Measurements from ENCODE around the gene LNP1. TPM values are rescaled to one million over a fixed set of nuclear protein-coding genes. Genes with fewer than 3 reads are reported as not detected.
"Not testable (repeated sequence)": the region's sequence is repeated elsewhere in the genome, so short reads cannot be mapped to it uniquely, and the experiment has no call there.

LNP1 gene, protein sequence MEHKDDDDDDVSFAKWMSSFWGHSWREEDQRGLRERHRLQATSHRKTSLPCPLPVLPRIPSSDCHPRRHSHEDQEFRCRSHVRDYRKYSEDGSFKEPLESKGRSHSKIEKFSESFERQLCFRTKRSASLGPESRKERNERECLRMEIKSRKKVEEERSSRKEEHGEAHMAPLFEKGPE
- total RNA-seq: 1 to 10 TPM; 1.9 to 2.4 TPM

DNA sequence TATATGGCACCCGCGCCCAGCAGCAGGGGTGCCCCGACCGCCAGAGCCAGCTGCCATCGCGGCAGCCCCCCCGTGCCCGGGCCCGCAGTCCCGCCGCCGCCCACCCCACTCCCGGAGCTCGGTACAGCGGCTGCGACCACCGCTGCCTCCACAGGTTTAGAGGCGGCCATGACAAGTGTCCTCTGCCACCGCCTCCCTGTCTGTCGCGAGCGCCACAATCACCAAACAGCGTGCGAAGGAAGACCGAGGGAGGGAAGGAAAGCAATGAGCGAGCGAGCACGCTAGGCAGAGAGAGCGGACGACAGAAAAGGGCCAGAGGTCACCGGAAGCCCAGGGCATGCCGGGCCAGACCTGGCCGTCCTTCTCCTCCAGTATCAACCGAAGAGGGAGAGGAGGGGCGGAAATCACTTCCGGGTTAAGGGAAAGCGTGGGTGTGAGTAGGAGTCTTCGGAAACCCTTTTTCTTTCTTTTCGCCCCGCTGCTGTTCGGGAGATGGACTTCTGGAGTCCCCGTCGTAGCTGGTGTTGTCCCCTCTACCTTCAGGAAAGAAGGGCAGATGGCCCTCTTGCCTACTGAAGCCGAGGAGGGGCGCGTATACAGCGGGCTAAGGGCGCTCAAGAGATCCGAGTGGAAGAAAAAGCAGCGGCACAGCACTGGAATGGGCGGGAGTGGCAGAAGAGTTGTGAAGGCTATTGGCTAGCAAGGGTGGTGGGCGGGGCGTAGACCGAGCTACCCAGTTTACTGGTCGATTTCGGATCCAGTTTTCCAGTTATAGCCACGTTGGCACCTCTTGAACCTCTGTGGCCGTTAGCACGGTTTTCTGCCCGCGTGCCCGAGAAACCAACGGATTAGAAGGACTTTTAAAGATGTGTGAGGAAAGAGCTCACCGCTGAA lies at the start of gene LNP1, which contains the start of gene TOMM70:
TSS of gene LNP1 (plus strand) at position 760 of the 894 bp plus-strand sequence. CDS start 28,191 bp downstream, outside the sequence.
TSS of gene TOMM70 (minus strand) at position 310 of the 894 bp plus-strand sequence. CDS start at position 170, 140 bp downstream.
- POLR2A ChIA-PET: interaction anchor here (0.8 to 4.5 kb wide), 42 partner anchors 9 to 1878 kb away, joined by 3 to 44 read pairs (median 5); partner anchors contain the start of genes CLDND1, CMSS1, NIT2 and TBC1D23
- Mint-ChIP-seq H3K4me1 (peaks cover 66% of the 10 kb centered on the region), H3K4me3 (peak within 1 kb of the TSS; percentile 90), H3K27me3 (no peaks in the 10 kb centered on the region), H3K27ac (peak within 1 kb of the TSS; percentile 97), H3K9me3 (peaks cover 5% of the 10 kb centered on the region), H3K36me3 (ENCODE audit: low read depth) (peaks cover 20% of the 10 kb centered on the region)
- peak; percentile 95 for DNase-seq
- CTCF ChIA-PET: interaction anchor here (1.0 to 2.5 kb wide), 4 partner anchors 14 to 84 kb away, joined by 3 to 15 read pairs (median 4); partner anchors contain the start of gene NIT2

DNA sequence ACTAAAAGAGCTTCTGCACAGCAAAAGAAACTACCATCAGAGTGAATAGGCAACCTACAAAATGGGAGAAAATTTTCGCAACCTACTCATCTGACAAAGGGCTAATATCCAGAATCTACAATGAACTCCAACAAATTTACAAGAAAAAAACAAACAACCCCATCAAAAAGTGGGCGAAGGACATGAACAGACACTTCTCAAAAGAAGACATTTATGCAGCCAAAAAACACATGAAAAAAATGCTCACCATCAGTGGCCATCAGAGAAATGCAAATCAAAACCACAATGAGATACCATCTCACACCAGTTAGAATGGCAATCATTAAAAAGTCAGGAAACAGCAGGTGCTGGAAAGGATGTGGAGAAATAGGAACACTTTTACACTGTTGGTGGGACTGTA lies 49.6 kb upstream of the LNP1 start:
- POLR2A ChIA-PET, H3K27ac Mint-ChIP-seq, H3K4me3 Mint-ChIP-seq: not testable (repeated sequence)

DNA sequence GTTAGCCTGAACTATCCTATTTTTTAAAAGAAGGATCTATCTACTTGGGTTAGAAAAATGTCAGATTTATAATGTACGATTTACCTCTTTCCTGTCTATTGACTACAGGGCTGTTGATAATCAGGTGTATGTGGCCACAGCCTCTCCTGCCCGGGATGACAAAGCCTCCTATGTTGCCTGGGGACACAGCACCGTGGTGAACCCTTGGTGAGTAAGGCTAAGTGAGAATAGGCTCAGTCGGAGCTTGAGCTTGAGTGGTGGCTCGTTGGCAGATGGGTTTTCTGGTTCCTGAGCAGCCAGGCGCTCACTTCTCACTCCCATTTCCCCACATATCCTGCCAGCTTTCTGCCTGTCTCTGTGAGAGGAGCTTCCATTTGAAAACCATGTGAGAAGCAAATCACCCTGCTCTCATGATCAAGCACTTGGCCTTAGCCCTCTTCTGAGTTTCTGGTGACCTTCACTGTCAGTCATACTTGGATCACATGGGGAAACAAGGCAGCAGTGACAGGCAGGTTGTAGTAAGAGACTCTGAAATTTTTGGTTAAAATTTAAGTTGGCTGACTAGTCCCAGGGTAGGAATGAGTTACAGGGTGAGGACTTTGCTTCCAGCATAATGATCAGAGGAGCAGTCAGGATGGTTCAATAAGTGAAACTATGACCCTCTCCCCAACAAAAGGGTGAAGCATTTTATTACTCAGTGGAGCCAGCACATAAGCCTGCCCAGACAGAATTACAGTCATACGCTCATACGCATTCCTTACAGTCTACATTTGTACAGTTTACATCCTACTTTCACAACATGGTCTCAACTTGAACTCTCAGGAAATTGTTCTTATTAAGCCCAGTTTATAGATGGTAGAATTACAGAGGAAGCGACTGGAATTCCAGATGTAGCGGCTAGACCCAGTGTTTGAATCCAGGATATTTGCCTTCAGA lies 48.8 kb upstream of the LNP1 start:
- ChIA-PET CTCF (no interaction called here), POLR2A (interaction anchor here (0.6 kb wide), 1 partner anchor 152 kb away, joined by 3 read pairs; no protein-coding TSS in a partner anchor)
- Mint-ChIP-seq H3K27ac (no peak overlapping the region), H3K4me1 (no peaks in the 10 kb centered on the region), H3K4me3 (no peak overlapping the region), H3K27me3 (no peaks in the 10 kb centered on the region), H3K36me3 (ENCODE audit: low read depth) (peaks cover 54% of the 10 kb centered on the region), H3K9me3 (no peaks in the 10 kb centered on the region)
- no peak for DNase-seq

More for the DNA sequence above, 49.6 kb upstream of the LNP1 start:
- H3K9me3 Mint-ChIP-seq, CTCF ChIA-PET, DNase-seq, H3K27me3 Mint-ChIP-seq, H3K4me1 Mint-ChIP-seq: not testable (repeated sequence)
- H3K36me3 Mint-ChIP-seq (ENCODE audit: low read depth): peaks cover 57% of the 10 kb centered on the region

DNA sequence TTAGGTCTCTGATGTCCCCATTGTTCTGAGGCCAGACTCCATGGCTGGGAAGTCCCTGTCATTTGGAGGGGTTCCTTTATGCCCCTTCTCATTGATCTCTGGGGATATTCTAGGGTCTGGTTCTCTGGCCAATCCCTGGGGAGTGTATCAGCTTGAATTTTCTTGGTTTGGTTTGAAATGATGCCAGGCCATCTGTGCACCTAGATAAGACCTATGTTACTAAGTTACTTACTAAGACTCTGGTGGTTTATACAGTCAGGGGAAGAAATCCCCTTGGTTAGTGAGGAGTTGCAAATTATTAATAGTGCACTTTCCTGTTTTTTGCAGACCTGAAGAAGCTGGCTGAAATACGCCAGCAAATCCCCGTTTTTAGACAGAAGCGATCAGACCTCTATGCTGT lies 46.5 kb upstream of the LNP1 start:
- Mint-ChIP-seq H3K36me3 (ENCODE audit: low read depth) (peaks cover 46% of the 10 kb centered on the region), H3K4me1 (no peaks in the 10 kb centered on the region), H3K4me3 (no peak overlapping the region), H3K27me3 (no peaks in the 10 kb centered on the region), H3K9me3 (no peaks in the 10 kb centered on the region), H3K27ac (no peak overlapping the region)
- POLR2A ChIA-PET: interaction anchor here (1.0 to 3.1 kb wide), 3 partner anchors 9 to 47 kb away, joined by 3 to 11 read pairs (median 3); partner anchors contain the start of gene LNP1
- CTCF ChIA-PET: interaction anchor here (0.8 kb wide), 1 partner anchor 11 kb away, joined by 3 read pairs; no protein-coding TSS in a partner anchor
- no peak for DNase-seq

DNA sequence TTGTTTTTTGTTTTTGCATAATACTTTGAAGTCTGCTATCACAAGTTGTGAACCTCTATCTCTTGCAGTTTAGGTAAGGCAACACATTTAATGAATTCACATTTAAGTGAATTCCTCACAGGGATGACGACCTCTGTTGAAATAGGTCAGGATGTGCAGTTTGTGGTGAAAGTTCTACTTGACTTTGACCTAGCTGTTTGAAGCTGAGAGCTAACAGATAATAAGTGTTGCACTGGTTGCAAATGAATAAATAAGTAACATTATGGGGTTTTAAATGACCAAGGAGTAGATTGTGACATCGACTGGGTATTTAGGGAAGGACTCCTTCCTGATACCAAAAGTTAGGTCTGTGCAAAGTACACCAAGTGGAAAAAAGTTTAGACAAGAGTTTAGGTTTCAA lies 42.9 kb upstream of the LNP1 start:
- DNase-seq: no peak
- Mint-ChIP-seq H3K27ac (no peak overlapping the region), H3K4me1 (no peaks in the 10 kb centered on the region), H3K4me3 (no peak overlapping the region), H3K36me3 (ENCODE audit: low read depth) (peaks cover 39% of the 10 kb centered on the region), H3K27me3 (no peaks in the 10 kb centered on the region), H3K9me3 (peaks cover 3% of the 10 kb centered on the region)
- ChIA-PET POLR2A (no interaction called here), CTCF (interaction anchor here (0.5 to 0.6 kb wide), 2 partner anchors 44 to 173 kb away, joined by 3 to 5 read pairs; no protein-coding TSS in a partner anchor)

DNA sequence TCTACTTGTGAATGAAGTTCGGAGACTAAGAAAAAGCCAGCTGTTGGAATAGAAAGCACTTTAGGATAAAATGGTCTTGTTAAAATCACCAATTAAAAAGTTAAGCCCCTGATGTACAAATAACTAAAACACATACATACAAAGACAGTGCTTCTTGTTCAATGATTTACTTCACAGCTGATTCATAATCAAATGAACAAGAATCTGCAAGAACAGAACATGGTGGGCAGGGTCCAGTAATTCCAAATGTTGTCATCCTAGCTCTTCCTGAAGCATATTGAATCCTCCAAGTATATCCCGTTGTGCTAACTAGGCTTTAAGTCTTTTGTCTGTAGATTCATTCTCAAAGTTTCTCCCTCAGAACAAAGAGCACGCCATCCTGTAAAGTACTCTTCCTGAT lies 42.3 kb upstream of the LNP1 start:
- Mint-ChIP-seq H3K9me3 (peaks cover 3% of the 10 kb centered on the region), H3K4me3 (no peak overlapping the region), H3K27ac (no peak overlapping the region), H3K36me3 (ENCODE audit: low read depth) (peaks cover 45% of the 10 kb centered on the region), H3K27me3 (no peaks in the 10 kb centered on the region), H3K4me1 (no peaks in the 10 kb centered on the region)
- POLR2A ChIA-PET: interaction anchor here (0.9 kb wide), 1 partner anchor 42 kb away, joined by 3 read pairs; the partner anchor contains the start of genes LNP1 and TOMM70
- no peak for DNase-seq
- CTCF ChIA-PET: interaction anchor here (0.5 to 0.8 kb wide), 2 partner anchors 44 to 231 kb away, joined by 3 read pairs; no protein-coding TSS in a partner anchor

DNA sequence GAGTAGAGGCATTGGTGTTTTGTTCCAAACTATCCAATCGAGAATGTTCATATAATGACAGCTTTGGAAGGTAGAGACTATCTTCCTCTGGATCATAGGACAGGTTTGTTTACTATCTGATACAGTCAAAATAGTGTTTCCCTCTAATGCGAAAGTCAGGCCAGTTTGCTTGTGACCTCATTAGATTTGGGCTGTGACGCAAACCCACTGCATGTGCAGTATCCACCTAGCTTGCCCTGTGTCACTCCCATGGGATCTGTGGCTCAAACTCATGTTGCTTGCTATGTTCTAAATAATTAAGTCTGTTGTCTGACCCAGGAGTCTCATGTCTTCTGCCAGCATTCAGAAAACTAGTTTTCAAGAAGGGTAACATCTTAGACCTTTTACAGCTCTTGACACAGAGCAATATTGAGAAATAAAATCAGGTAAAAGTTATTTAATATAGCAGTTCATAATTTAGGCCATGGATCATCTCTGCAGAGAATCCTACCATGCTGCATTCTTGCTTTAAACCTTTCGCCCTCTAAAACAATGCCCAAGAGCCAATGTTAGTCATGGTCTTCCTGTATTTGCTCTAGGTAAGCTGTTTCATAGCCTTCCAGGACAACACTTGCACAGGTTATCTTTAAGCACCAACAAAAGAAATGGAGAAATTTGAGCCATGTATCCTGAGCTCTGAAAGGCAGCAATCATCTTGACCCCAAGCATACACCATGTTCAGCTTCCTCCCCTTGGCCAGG lies 40.4 kb upstream of the LNP1 start:
- ChIA-PET POLR2A (interaction anchor here (0.7 to 1.7 kb wide), 2 partner anchors 9 to 40 kb away, joined by 4 to 6 read pairs; partner anchors contain the start of gene TOMM70), CTCF (interaction anchor here (0.6 kb wide), 1 partner anchor 130 kb away, joined by 5 read pairs; no protein-coding TSS in a partner anchor)
- no peak overlapping the region for H3K27ac Mint-ChIP-seq
- H3K9me3 Mint-ChIP-seq: peaks cover 3% of the 10 kb centered on the region
- peaks cover 50% of the 10 kb centered on the region for H3K36me3 Mint-ChIP-seq (ENCODE audit: low read depth)
- DNase-seq: no peak
- no peaks in the 10 kb centered on the region for H3K4me1 Mint-ChIP-seq
- H3K27me3 Mint-ChIP-seq: no peaks in the 10 kb centered on the region
- H3K4me3 Mint-ChIP-seq: no peak overlapping the region

DNA sequence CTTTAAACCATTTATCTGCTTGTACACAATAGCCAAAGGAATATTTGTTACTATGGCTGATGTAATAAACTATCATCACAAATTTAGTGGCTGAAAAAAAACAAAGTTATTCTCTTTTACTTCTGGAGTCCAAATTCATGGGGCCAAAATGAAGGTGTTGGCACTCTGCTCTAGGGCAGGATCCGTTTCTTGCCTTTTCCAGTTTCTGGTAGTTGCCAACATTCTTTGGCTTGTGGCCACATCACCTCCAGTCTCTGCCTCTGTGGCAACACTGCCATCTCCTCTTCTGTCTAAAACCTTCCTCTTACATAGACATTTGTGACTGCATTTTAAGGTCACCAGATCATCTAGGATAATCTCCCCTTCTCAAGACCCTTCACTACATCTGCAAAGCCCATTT lies 39.4 kb upstream of the LNP1 start:
- no peak overlapping the region for H3K27ac Mint-ChIP-seq
- peaks cover 3% of the 10 kb centered on the region for H3K9me3 Mint-ChIP-seq
- ChIA-PET POLR2A (no interaction called here), CTCF (no interaction called here)
- no peaks in the 10 kb centered on the region for H3K27me3 Mint-ChIP-seq
- peaks cover 53% of the 10 kb centered on the region for H3K36me3 Mint-ChIP-seq (ENCODE audit: low read depth)
- no peaks in the 10 kb centered on the region for H3K4me1 Mint-ChIP-seq
- DNase-seq: no peak
- no peak overlapping the region for H3K4me3 Mint-ChIP-seq

DNA sequence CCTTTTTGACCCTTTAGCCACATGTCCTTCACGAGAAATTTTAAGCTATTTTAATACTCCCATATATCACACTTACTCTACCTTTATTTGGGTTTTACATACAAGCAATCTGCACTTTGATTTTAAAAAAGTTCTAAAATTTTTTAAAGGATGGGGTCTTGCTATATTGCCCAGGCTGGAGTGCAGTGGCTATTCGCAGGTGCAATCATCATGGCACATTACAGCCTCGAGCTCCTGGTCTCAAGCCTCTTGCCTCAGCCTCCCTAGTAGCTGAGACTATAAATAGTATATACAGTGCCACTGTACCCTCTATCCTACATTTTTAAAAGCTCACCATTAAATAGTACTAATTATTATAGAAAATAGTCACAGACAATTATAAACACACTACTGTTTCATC lies 36.9 kb upstream of the LNP1 start:
- ChIA-PET CTCF (no interaction called here), POLR2A (interaction anchor here (1.3 kb wide), 1 partner anchor 29 kb away, joined by 3 read pairs; no protein-coding TSS in a partner anchor)
- no peaks in the 10 kb centered on the region for H3K4me1 Mint-ChIP-seq
- no peak overlapping the region for H3K27ac Mint-ChIP-seq
- H3K9me3 Mint-ChIP-seq: peaks cover 3% of the 10 kb centered on the region
- H3K4me3 Mint-ChIP-seq: no peak overlapping the region
- no peaks in the 10 kb centered on the region for H3K27me3 Mint-ChIP-seq
- H3K36me3 Mint-ChIP-seq (ENCODE audit: low read depth): peaks cover 56% of the 10 kb centered on the region
- DNase-seq: no peak

DNA sequence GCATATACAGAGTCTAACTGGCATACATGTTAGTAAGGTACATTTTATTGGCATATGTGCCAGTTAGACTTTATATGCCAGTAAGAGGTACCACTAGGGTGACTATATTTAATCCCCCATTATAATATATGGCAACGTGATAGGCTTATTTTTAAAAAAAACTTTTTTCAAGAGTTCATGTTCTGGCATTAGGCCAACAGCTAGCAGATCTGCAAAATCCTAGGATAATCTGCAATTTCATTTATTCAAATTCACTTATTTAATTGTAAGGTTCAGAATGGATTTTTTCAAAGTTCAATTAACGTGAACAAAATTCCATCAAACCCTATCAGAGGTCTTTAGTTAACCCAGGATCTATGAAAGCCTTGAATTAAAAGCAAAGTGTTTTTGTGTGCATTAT lies 34.9 kb upstream of the LNP1 start:
- Mint-ChIP-seq H3K36me3 (ENCODE audit: low read depth) (peaks cover 55% of the 10 kb centered on the region), H3K4me1 (no peaks in the 10 kb centered on the region), H3K4me3 (no peak overlapping the region), H3K9me3 (peaks cover 3% of the 10 kb centered on the region), H3K27me3 (no peaks in the 10 kb centered on the region), H3K27ac (no peak overlapping the region)
- no peak for DNase-seq
- CTCF ChIA-PET: interaction anchor here (0.7 to 1.3 kb wide), 2 partner anchors 10 to 106 kb away, joined by 3 read pairs; no protein-coding TSS in a partner anchor
- POLR2A ChIA-PET: no interaction called here

DNA sequence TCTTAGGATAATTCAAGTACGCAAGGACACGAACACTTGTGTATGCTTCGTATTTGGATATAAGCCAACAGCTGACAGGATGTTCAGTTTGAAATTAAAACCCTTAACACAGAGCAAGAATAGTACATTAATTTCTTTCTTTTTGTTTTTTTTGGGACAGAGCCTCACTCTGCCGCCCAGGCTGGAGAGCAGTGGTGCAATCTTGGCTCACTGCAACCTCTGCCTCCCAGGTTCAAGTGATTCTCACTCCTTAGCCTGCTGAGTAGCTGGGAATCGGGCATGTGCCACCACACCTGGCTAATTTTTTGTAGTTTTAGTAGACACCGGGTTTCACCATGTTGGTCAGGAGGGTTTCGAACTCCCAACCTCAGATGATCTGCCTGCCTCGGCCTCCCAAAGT lies 32.9 kb upstream of the LNP1 start:
- no peaks in the 10 kb centered on the region for H3K27me3 Mint-ChIP-seq
- peaks cover 51% of the 10 kb centered on the region for H3K36me3 Mint-ChIP-seq (ENCODE audit: low read depth)
- no peak overlapping the region for H3K4me3 Mint-ChIP-seq
- no peak overlapping the region for H3K27ac Mint-ChIP-seq
- ChIA-PET CTCF (interaction anchor here (1.3 kb wide), 1 partner anchor 51 kb away, joined by 3 read pairs; no protein-coding TSS in a partner anchor), POLR2A (no interaction called here)
- DNase-seq: no peak
- H3K9me3 Mint-ChIP-seq: no peaks in the 10 kb centered on the region
- H3K4me1 Mint-ChIP-seq: no peaks in the 10 kb centered on the region
